NCI-H1092 (cell line): ENCODE measurements around the gene ISM1.

Experiments used
- DNase-seq: peaks from one replicate; lab custom pipeline; 2025; lab: John Stamatoyannopoulos, UW

The ISM1 gene

DNA sequence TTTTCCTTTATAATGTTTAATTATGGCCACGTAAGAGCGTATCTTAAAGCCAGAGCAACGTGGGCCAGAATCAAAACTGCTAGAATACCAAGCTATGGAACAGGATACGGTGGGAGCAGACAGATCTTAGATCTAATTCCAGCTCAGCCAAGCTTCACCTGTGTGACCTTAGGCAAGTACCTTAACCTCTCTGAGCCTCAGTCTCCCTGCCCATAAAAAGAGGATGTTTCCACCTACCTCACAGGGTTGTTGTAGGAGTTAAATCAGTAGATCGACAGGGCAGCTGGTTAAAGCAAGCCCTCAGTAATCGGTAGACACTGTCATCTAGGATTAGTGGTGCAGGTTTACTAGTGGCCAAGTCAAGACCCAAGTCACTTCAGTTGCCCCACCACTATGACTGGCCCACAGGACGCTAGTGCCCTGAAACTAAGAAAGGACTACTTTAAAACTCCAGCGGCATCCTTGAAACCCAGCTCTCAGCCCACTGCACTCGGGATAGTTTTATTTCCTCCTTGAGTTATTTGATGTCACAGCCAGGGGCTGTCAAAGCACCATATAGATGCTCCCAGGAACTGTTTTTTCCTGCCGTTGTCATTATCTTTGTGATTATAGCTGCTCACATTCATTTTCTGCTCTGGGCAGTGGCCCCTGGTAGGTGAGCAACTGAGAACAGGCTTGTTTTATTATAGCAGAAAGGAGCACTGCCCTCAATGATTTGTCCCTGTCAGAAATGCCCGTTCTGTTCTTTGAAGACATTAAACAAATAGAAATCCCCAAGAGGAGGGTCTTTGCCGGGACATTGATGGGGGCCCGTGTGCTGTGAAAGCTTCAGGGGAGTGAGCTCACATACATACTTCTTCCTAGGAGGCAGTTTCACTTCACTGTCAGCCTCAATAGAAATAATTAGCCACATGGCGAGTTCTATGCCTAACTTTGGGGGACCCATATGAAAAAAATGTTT lies 63.1 kb downstream of the ISM1 start:
- DNase-seq, result no peak

GRCh38 chr20:13284830-13285229 lies 63.8 kb downstream of the ISM1 start:
- DNase-seq, result no peak

DNA sequence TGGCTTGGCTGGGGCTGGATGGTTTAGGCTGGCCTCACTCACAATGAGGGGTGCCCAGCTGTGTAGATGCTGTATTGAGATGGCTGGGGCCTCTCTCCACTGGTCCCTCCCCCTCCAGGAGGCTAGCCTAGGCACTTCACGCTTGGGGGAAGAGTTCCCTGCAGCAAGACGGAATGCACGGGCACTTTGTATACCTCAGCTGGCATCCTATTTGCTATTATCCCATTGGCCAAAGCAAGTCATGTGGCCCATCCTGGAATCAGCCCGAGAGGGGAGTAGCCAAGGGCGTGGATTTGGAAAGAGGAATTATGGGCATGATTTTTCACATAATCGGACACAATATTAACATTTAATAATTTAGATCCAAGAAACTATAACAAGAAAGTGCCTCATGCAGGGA lies 64.3 kb downstream of the ISM1 start:
- DNase-seq, result no peak

- no peak for DNase-seq
Observed at GRCh38 chr20:13286052-13286451, 65.0 kb downstream of the ISM1 start.

GRCh38 chr20:13286607-13287006 lies 65.5 kb downstream of the ISM1 start:
- no peak for DNase-seq

GRCh38 chr20:13288357-13288756 lies 67.3 kb downstream of the ISM1 start:
- no peak for DNase-seq

DNA sequence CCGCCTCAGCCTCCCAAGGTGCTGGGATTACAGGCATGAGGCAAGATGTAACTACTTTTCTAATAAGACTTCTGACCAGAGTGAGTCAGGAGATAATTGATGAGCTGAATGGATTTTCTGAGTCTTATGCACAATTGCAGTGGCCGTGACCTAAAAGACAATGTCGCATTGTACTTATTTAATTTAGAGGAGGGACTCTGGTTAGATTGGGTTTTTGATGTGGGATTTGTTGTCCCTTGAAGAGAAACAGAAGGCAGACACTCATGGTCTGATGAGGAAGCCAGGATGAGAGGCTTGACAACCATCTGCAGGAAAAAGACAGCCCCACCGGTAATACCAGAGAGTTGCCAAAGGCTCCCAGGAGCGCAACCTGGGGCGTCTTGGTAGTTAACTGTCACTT lies 68.0 kb downstream of the ISM1 start:
- no peak for DNase-seq

- no peak for DNase-seq
Observed at GRCh38 chr20:13290724-13291123, 69.7 kb downstream of the ISM1 start.

- DNase-seq, result no peak
Observed at GRCh38 chr20:13291157-13291556, 70.1 kb downstream of the ISM1 start.

DNA sequence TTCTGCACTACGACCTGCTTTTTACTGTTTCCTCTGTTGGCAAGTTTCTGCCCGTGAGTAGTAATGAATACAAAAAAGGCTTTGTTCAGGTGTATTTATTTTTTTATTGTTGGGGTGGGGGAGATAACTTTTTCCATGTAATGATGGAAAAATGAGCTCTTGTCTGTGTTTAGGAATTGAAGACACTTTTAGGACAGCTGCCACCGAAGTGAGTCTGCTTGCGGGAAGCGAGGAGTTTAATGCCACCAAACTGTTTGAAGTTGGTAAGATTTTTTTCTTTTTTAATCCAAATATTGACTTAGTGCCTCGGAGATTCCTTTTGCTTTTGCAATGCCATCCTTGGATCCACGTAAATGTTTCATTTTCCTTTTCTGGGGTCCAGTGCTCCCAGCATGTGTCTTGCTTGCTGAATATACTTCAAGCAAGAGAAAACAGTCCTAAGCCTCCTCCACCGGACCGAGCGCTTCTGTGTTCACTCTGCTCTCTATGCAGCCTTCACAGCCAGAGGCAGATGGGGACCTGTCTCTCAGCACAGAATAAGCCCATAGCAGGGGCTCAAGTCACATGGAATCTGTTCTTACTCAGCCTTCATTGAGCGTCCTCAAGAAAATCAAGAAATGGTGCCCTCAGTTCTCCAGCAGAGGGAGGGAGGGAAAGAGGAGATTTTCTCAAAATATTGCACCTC lies 71.3 kb downstream of the ISM1 start:
- DNase-seq, result no peak

- DNase-seq, result no peak
Observed at GRCh38 chr20:13294522-13294921, 73.4 kb downstream of the ISM1 start.

GRCh38 chr20:13295637-13296036 lies 74.6 kb downstream of the ISM1 start:
- DNase-seq, result no peak

DNA sequence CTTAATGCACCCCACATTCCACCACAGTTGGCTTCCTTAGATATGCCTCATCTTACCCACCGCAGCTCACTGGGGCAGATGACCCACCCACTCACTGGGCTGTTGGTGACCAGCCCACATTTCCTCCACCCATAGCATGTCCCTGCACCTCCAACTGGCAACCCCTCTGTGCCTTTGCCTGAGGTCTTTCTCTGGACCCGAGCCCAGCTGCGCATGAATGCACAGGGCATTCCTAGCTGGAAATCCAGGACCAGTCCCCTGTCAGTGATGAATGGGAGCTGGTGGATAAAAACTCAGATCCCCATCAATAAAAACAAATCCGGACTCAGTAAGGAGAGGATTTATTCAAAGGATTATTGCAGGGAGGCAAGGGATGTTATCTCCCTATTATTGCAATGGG lies 75.0 kb downstream of the ISM1 start:
- DNase-seq, result no peak

DNA sequence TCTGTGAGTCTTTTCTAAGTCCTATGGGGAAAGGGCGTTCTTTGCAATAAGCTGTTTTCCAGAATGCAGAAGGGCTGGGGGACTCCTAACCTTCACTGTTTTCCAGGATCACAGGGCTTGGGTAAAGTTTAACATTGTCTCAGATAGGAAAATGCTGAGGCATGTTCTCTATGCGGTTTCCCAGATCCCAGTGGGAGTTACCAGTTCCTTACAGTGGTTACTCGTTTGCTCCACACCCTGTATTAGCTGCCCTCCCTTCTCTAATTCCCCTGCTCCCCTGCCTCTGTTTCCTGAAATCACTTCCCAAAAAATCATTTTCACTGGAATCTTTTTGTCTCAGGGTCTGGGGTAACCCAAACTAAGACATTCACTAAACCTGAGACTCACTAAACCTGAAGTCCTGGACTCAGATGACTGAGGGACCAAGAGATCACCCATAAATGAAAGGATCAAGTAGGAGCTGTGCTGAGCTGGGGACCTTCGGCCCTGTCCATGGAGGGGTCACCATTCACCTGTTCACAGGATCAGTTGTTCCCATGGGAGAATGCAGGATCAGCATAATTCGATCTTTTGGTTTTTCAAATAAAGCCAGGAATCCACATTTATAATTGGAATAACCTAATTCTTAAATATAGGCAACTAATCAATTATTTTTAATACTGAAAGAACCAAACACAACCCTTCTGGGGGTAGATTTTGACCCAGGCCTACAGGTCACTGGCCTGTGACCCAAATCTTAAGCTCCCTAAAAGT lies 76.2 kb downstream of the ISM1 start:
- no peak for DNase-seq

DNA sequence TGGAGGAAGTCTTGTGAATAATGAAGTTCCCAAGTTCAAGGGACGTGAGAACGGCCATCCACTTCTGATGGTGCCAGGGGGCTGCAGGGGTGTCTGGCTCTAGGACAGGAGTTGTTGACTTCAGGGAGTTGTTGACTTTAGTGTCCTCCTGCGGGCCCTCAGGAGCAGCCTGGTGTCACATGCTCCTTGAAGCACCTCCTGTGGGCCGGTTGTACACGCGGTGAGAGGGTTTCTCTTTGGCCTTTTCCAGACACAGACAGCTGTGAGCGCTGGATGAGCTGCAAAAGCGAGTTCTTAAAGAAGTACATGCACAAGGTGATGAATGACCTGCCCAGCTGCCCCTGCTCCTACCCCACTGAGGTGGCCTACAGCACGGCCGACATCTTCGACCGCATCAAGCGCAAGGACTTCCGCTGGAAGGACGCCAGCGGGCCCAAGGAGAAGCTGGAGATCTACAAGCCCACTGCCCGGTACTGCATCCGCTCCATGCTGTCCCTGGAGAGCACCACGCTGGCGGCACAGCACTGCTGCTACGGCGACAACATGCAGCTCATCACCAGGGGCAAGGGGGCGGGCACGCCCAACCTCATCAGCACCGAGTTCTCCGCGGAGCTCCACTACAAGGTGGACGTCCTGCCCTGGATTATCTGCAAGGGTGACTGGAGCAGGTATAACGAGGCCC lies 77.8 kb downstream of the ISM1 start:
- no peak for DNase-seq

DNA sequence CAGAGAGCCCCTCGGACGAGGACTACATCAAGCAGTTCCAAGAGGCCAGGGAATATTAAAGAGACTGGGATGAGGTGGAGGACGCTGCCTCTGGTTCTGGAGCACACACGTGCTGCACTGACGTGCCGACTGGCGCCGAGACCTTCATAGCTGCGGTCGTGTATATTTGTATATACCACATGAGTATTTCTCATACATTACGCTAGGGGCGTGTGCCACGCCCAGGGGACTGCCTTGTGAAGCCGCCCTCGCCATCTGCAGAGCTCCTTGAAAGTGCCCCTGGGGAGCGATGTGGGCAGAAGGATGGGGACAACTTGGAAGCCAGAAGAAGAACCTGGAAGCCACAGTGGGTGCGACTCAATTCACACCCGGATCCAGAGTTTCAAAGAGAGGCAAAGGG lies 78.3 kb downstream of the ISM1 start:
- DNase-seq, result no peak

GRCh38 chr20:13301596-13301995 lies 80.5 kb downstream of the ISM1 start:
- no peak for DNase-seq

DNA sequence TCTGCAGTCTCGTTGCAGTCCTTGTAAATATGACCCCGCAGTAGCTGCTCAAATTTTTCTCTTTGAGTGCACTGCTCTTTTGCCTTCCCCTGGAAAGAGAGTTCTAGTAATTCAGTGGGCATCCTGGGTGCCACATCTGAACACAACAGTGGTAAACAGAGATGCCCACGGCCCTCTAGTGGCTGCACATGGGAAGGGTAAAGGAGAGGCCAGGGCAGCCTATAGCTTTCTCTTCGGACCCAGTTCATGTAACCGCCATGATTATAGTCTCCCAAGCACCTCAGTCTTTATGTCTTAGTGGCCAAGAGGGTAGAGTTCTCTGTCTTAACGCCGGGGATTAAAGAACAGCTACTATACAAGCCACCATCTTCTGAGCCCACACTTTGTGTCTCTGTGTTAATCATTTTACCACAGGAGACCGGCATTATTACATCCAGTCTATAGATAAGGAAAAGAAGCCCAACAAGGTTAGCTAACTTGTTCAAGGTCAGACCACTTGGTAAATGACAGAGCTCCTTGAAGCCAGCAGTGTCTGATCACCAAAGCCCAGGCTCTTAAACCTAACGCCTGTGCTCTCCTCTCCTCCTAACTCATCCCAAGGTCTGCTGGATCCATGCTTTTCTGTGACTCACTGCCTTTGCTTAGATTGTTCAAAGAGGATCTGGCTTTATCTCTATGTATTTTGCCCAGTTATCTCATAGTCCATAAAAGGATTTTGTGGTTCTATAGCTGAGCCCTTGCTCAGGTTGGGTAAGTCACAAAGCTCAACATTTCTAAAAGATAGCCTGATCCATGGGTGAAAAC lies 81.8 kb downstream of the ISM1 start:
- peak; percentile 52 for DNase-seq

DNA sequence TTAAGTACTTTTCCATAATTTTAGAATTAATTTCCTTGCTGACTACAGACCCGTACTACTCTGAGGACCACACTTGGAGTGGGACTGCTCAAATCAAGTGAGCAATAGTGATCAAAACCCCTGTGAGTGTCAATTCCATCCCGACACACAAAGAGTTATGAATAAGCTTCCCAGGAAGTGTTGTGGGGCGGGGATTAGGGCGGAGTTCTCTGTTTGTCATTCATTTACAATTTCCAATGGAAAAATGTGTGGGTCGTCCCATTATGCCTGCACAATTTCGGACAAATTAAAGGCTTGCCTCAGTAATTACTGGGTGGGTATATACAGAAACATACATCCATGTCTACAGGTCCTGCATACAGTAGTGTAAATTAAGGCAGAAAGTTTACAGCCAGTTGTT lies 84.2 kb downstream of the ISM1 start:
- no peak for DNase-seq

- no peak for DNase-seq
Observed at GRCh38 chr20:13307562-13308163, 86.6 kb downstream of the ISM1 start.

GRCh38 chr20:13312300-13312699 lies 91.2 kb downstream of the ISM1 start:
- no peak for DNase-seq
